H1 (cell line): Measurements from ENCODE around the gene ACSF2. TPM values are rescaled to one million over a fixed set of nuclear protein-coding genes. Genes with fewer than 3 reads are reported as not detected.

Experiments used
- CTCF ChIA-PET: fragments of 300-600 bp; sonication (Branson Sonifier 250); formaldehyde crosslinking; loops from one replicate; lab custom pipeline; 2021; ENCODE audit not compliant: partially characterized antibody; lab: Charles Lee
- POLR2A ChIA-PET: fragments of 300-600 bp; sonication (Branson Sonifier 250); formaldehyde crosslinking; loops from one replicate; lab custom pipeline; 2021; ENCODE audit warnings: inconsistent platforms; ENCODE audit not compliant: partially characterized antibody; lab: Charles Lee
- DNase-seq, 2 experiments: peaks; one replicate each; pipeline versions ENCODE4 v3.0.0 to v3.0.0-alpha.2; 2010 to 2022; ENCODE audit warnings: low spot score in 2 of 2, low read depth in 1 of 2, mixed read lengths in 1 of 2
- FAIRE-seq: peaks from 2 replicates; lab custom pipeline; 2011; peaks lifted over from hg19 to GRCh38; lab: Jason Lieb, UNC
- H2AFZ ChIP-seq: 2 replicates; pipeline ENCODE4 v1.8.1; 2012; ENCODE audit warnings: low read length, inconsistent platforms
- H2AK5ac ChIP-seq: 2 replicates; pipeline ENCODE4 v1.6.1; 2013; ENCODE audit warnings: low read depth, low read length
- H2BK120ac ChIP-seq: replicated peaks from 2 replicates; pipeline ENCODE3; 2013; ENCODE audit warnings: low read depth, low read length, inconsistent platforms
- H2BK12ac ChIP-seq: 2 replicates; pipeline ENCODE4 v1.6.1; 2013; ENCODE audit warnings: low read depth, low read length
- H2BK15ac ChIP-seq: 2 replicates; pipeline ENCODE4 v1.6.1; 2013; ENCODE audit warnings: low read length
- H2BK20ac ChIP-seq: 2 replicates; pipeline ENCODE4 v1.6.1; 2013; ENCODE audit warnings: low read length
- H2BK5ac ChIP-seq: 2 replicates; pipeline ENCODE4 v1.6.1; 2013; ENCODE audit warnings: low read depth, low read length
- H3K14ac ChIP-seq: 2 replicates; pipeline ENCODE4 v1.6.1; 2013; ENCODE audit warnings: inconsistent platforms; ENCODE audit not compliant: insufficient read length
- H3K18ac ChIP-seq: 2 replicates; pipeline ENCODE4 v1.6.1; 2013; ENCODE audit warnings: low read length; ENCODE audit errors: extremely low read depth
- H3K23ac ChIP-seq: 2 replicates; pipeline ENCODE4 v1.6.1; 2013; ENCODE audit warnings: inconsistent platforms; ENCODE audit not compliant: insufficient read length
- H3K23me2 ChIP-seq: 2 replicates; pipeline ENCODE4 v1.6.1; 2013; ENCODE audit warnings: low read depth, low read length
- H3K27ac ChIP-seq: 2 replicates; pipeline ENCODE4 v1.6.1; 2011; ENCODE audit warnings: low read depth, low read length, inconsistent platforms
- H3K27me3 ChIP-seq, 4 experiments: replicated peaks in 1 of 4; 1 replicate in 1 of 4; 2 replicates in 3 of 4; pipeline versions ENCODE4 v1.6.1 to v1.8.1; 2011 to 2013; ENCODE audit warnings: low read length in 3 of 4, mild to moderate bottlenecking in 3 of 4, inconsistent platforms in 2 of 4, mixed read lengths in 2 of 4, moderate library complexity in 1 of 4; ENCODE audit not compliant: control insufficient read depth in 3 of 4, insufficient read depth in 3 of 4; ENCODE audit errors: extremely low read depth in 1 of 4
- H3K36me3 ChIP-seq, 4 experiments: 2 replicates each; pipeline versions ENCODE4 v1.6.1 to v1.8.1; 2011 to 2013; ENCODE audit warnings: mild to moderate bottlenecking in 4 of 4, low read length in 3 of 4, moderate library complexity in 2 of 4, control low read depth in 1 of 4, inconsistent platforms in 1 of 4; ENCODE audit not compliant: insufficient read depth in 4 of 4, control insufficient read depth in 2 of 4
- H3K4ac ChIP-seq: replicated peaks from 2 replicates; pipeline ENCODE3; 2013; ENCODE audit warnings: low read length, low read depth, mixed read lengths, inconsistent platforms; ENCODE audit not compliant: insufficient read length
- H3K4me1 ChIP-seq, 4 experiments: replicated peaks in 1 of 4; 1 replicate in 1 of 4; 2 replicates in 3 of 4; pipeline versions ENCODE4 v1.6.1 to v1.8.1; 2011 to 2013; ENCODE audit warnings: low read length in 3 of 4, inconsistent platforms in 2 of 4, mixed read lengths in 1 of 4; ENCODE audit not compliant: insufficient read depth in 4 of 4, control insufficient read depth in 3 of 4
- H3K4me2 ChIP-seq, 2 experiments: 2 replicates each; pipeline versions ENCODE4 v1.6.1 to v1.8.1; 2011 to 2013; ENCODE audit warnings: low read depth in 2 of 2, low read length in 2 of 2, control low read depth in 1 of 2, inconsistent platforms in 1 of 2, mild to moderate bottlenecking in 1 of 2; ENCODE audit not compliant: insufficient read depth in 1 of 2
- H3K4me3 ChIP-seq, 4 experiments: fragments of 200-600, 300-600 bp in 1 of 4; sonication (generic), shearing (Covaris generic), sonication (Bioruptor Twin) in 1 of 4; 2 replicates each; pipeline versions ENCODE4 v1.5.1 to v1.8.1; 2011 to 2016; ENCODE audit warnings: low read length in 4 of 4, low read depth in 3 of 4, control low read depth in 2 of 4, inconsistent platforms in 2 of 4, mild to moderate bottlenecking in 2 of 4, mixed read lengths in 1 of 4, moderate library complexity in 1 of 4; ENCODE audit not compliant: insufficient read depth in 2 of 4; ENCODE audit errors: extremely low read depth in 1 of 4
- H3K56ac ChIP-seq: replicated peaks from 2 replicates; pipeline ENCODE3; 2013; ENCODE audit warnings: low read depth, mild to moderate bottlenecking, mixed read lengths, low read length, inconsistent platforms; ENCODE audit not compliant: insufficient read length
- H3K79me1 ChIP-seq: 2 replicates; pipeline ENCODE4 v1.6.1; 2013; ENCODE audit warnings: low read depth, low read length, control low read depth
- H3K79me2 ChIP-seq, 2 experiments: 2 replicates each; pipeline versions ENCODE4 v1.6.1 to v1.8.1; 2012 to 2013; ENCODE audit warnings: low read length in 2 of 2, mild to moderate bottlenecking in 2 of 2, inconsistent platforms in 1 of 2; ENCODE audit not compliant: insufficient read depth in 2 of 2, control insufficient read depth in 1 of 2
- H3K9ac ChIP-seq, 4 experiments: replicated peaks in 1 of 4; 1 replicate in 1 of 4; 2 replicates in 3 of 4; pipeline versions ENCODE4 v1.6.1 to v1.8.1; 2011 to 2013; ENCODE audit warnings: low read depth in 3 of 4, low read length in 3 of 4, control low read depth in 2 of 4, mild to moderate bottlenecking in 2 of 4, moderate library complexity in 2 of 4, inconsistent platforms in 1 of 4; ENCODE audit errors: extremely low read depth in 1 of 4
- H3K9me3 ChIP-seq, 2 experiments: 2 replicates each; pipeline versions ENCODE4 v1.6.1 to v1.8.1; 2012 to 2013; ENCODE audit warnings: mild to moderate bottlenecking in 2 of 2, moderate library complexity in 2 of 2, control low read depth in 1 of 2, inconsistent platforms in 1 of 2, low read depth in 1 of 2, low read length in 1 of 2, mixed read lengths in 1 of 2; ENCODE audit not compliant: insufficient read depth in 2 of 2
- H4K20me1 ChIP-seq, 2 experiments: replicated peaks in 1 of 2; 2 replicates each; pipeline versions ENCODE3 to v1.8.1; 2011 to 2013; ENCODE audit warnings: inconsistent platforms in 2 of 2, low read length in 2 of 2, mild to moderate bottlenecking in 1 of 2; ENCODE audit not compliant: insufficient read depth in 2 of 2, control insufficient read depth in 1 of 2
- H4K5ac ChIP-seq: 2 replicates; pipeline ENCODE4 v1.6.1; 2013; ENCODE audit warnings: low read length, low read depth, mixed read lengths, inconsistent platforms; ENCODE audit not compliant: insufficient read length
- H4K8ac ChIP-seq: 2 replicates; pipeline ENCODE4 v1.8.0; 2013; ENCODE audit warnings: mild to moderate bottlenecking, moderate library complexity, low read length, inconsistent platforms; ENCODE audit not compliant: insufficient read depth; ENCODE audit errors: extremely low read depth
- H4K91ac ChIP-seq: replicated peaks from 2 replicates; pipeline ENCODE3; 2013; ENCODE audit warnings: low read length, mixed read lengths, inconsistent platforms; ENCODE audit not compliant: insufficient read length
- ASH2L ChIP-seq: fragments of 200-600, 300-600 bp; sonication (generic); IDR thresholded peaks from one replicate; pipeline ENCODE4 v1.7.1; 2017; ENCODE audit warnings: low read length
- CBX8 ChIP-seq: fragments of 300-800, 300-1000 bp; sonication (generic); IDR thresholded peaks from 2 replicates; pipeline ENCODE4 v1.7.1; 2016; ENCODE audit warnings: low read depth, low read length, borderline replicate concordance
- FOSL1 ChIP-seq: IDR thresholded peaks from 2 replicates; pipeline ENCODE4 v1.6.1; 2011; ENCODE audit warnings: mild to moderate bottlenecking, low read depth, low read length, moderate library complexity; ENCODE audit not compliant: insufficient read depth
- RAD21 ChIP-seq, 2 experiments: IDR thresholded peaks in 1 of 2; conservative IDR thresholded peaks in 1 of 2; 2 replicates each; pipeline ENCODE4 v1.6.1; 2011; ENCODE audit warnings: low read depth in 2 of 2, low read length in 2 of 2, improper control_type of control experiment in 1 of 2, inconsistent platforms in 1 of 2, mild to moderate bottlenecking in 1 of 2, moderate library complexity in 1 of 2
- SAP30 ChIP-seq: fragments of 300-600 bp; sonication (generic); IDR thresholded peaks from 2 replicates; pipeline ENCODE4 v1.7.1; 2012; ENCODE audit warnings: low read length, moderate library complexity, mild to moderate bottlenecking, inconsistent platforms; ENCODE audit not compliant: insufficient read depth, insufficient replicate concordance
- SIX5 ChIP-seq: IDR thresholded peaks from 2 replicates; pipeline ENCODE4 v1.6.1; 2011; ENCODE audit warnings: mild to moderate bottlenecking, low read depth, low read length
- TCF12 ChIP-seq: IDR thresholded peaks from 2 replicates; pipeline ENCODE4 v1.6.1; 2011; ENCODE audit warnings: low read depth, mild to moderate bottlenecking, low read length
- WGBS, 2 experiments: shearing (Covaris generic) in 1 of 2; methylation state at CpG; one replicate each; pipeline versions ENCODE4 v1.1.6 to v1.1.7; 2013 to 2015; ENCODE audit warnings: low lambda C conversion rate in 2 of 2, mixed read lengths in 2 of 2, inconsistent platforms in 1 of 2, low coverage in 1 of 2, missing lambda C conversion rate in 1 of 2; ENCODE audit not compliant: insufficient replicate concordance in 2 of 2, insufficient coverage in 1 of 2, insufficient read length in 1 of 2; ENCODE audit errors: extremely low coverage in 1 of 2, missing lambda C conversion rate in 1 of 2; 5-methylcytosine and 5-hydroxymethylcytosine counted together
- polyA plus RNA-seq, 7 experiments: library from polyadenylated mRNA; depleted of rRNA in 3 of 7; stranded (reverse) in 5 of 7; unstranded in 2 of 7; fragments of >200 nt in 5 of 7; fragments of 200-250 nt in 2 of 7; gene quantifications; 1 replicate in 5 of 7; 2 replicates in 1 of 7; 4 replicates in 1 of 7; pipeline versions ENCODE4 v1.2.1 to v1.2.3, GENCODE V29; 2011 to 2013; ENCODE audit warnings: missing spikeins in 2 of 7, mixed read lengths in 2 of 7
- total RNA-seq: library from RNA; stranded (reverse); fragmentation: NEBNext Ultra II Directional; extraction: Animal tissue kit (Norgen Biotek cat#: 25700); gene quantifications from 2 replicates; pipeline ENCODE4 v1.2.1, GENCODE V29; 2021

ACSF2 gene
- total and polyA plus RNA-seq, 2 of the 8 experiments (the other 6 are each of a cell fraction or from before 2014, with no cell fraction given), result 14.5 to 16.3 TPM

GRCh38 chr17:50379351-50380132 lies 46.5 kb upstream of the ACSF2 start:
- CTCF ChIA-PET, result interaction anchor here (0.8 to 7.0 kb wide), 8 partner anchors 12 to 210 kb away, joined by 3 to 51 read pairs (median 4); partner anchors contain the start of gene LRRC59
- WGBS, 2 experiments, result 87% methylated on average over 6 of the region's 6 CpGs; no CpG with 5 or more reads in 1 of the 2 experiments
- no peak overlapping the region for H4K91ac ChIP-seq
- H3K4me2 ChIP-seq, result no peak overlapping the region
- H3K23ac ChIP-seq, result no peak overlapping the region
- no peak overlapping the region for H2BK5ac ChIP-seq
- H2BK20ac ChIP-seq, result no peak overlapping the region
- no peak overlapping the region for H3K56ac ChIP-seq
- no peak overlapping the region for H4K8ac ChIP-seq
- peaks cover 18 to 55% (median 36%) of the 10 kb centered on the region in 4 experiments; a peak in 7 of 8 replicates for H3K36me3 ChIP-seq
- no peaks in the 10 kb centered on the region for H4K20me1 ChIP-seq
- H3K4ac ChIP-seq, result no peak overlapping the region
- no peaks in the 10 kb centered on the region for H3K4me1 ChIP-seq
- H2BK12ac ChIP-seq, result no peak overlapping the region
- POLR2A ChIA-PET, result interaction anchor here (1.0 to 27.4 kb wide), 5 partner anchors 9 to 17 kb away, joined by 3 to 313 read pairs (median 8); partner anchors contain the start of genes EME1, LRRC59 and MRPL27
- H3K27me3 ChIP-seq, result no peaks in the 10 kb centered on the region
- TF ChIP-seq CBX8 (no peak), ASH2L (no peak), TCF12 (no peak), SIX5 (no peak), RAD21 (IDR thresholded peaks at IDR 0.05 in 1 of 2, conservative IDR thresholded peaks at IDR 0.05 in 1 of 2; ENCODE audit: low read depth in 2 of 2, low read length in 2 of 2) (no peak), FOSL1 (no peak), SAP30 (no peak)
- TF ChIP-seq, all 59 proteins: peak for 0
- H3K9me3 ChIP-seq, result no peaks in the 10 kb centered on the region
- no peaks in the 10 kb centered on the region for H3K23me2 ChIP-seq
- no peak for FAIRE-seq
- no peak for DNase-seq
- H3K14ac ChIP-seq, result no peak overlapping the region
- H3K79me2 ChIP-seq, result no peaks in the 10 kb centered on the region
- no peak overlapping the region for H4K5ac ChIP-seq
- no peak overlapping the region for H3K9ac ChIP-seq
- no peak overlapping the region for H2BK15ac ChIP-seq
- no peak overlapping the region for H2AFZ ChIP-seq
- no peak overlapping the region for H2AK5ac ChIP-seq
- H3K18ac ChIP-seq, result no peak overlapping the region
- no peak overlapping the region for H3K4me3 ChIP-seq
- no peaks in the 10 kb centered on the region for H3K79me1 ChIP-seq
- H3K27ac ChIP-seq, result no peak overlapping the region
- no peak overlapping the region for H2BK120ac ChIP-seq
